ENCODE data around the gene ZBTB17.

DNA sequence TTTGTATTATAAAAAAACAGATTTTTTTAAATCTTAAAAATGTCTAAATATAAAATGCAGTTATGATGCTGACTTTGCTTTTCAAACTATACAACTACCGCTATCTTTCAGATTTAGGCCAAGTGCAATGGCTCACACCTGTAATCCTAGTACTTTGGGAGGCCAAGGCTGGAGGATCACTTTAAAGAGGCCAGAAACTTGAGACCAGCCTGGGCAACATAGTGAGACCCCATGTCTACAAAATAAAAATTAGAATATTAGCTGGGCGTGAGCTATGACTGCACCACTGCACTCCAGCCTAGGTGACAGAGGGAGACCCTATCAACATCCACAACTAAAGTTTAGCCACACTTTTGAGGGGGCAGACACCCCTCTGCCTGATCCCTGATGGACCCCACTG, 20.3 kb downstream of the ZBTB17 start:
- TF ChIP-seq, protein P1, sequence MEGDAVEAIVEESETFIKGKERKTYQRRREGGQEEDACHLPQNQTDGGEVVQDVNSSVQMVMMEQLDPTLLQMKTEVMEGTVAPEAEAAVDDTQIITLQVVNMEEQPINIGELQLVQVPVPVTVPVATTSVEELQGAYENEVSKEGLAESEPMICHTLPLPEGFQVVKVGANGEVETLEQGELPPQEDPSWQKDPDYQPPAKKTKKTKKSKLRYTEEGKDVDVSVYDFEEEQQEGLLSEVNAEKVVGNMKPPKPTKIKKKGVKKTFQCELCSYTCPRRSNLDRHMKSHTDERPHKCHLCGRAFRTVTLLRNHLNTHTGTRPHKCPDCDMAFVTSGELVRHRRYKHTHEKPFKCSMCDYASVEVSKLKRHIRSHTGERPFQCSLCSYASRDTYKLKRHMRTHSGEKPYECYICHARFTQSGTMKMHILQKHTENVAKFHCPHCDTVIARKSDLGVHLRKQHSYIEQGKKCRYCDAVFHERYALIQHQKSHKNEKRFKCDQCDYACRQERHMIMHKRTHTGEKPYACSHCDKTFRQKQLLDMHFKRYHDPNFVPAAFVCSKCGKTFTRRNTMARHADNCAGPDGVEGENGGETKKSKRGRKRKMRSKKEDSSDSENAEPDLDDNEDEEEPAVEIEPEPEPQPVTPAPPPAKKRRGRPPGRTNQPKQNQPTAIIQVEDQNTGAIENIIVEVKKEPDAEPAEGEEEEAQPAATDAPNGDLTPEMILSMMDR (IDR thresholded peaks at IDR 0.05): no peak
- TF ChIP-seq POLR2A (IDR thresholded peaks at IDR 0.05): no peak

All from Peyer's patch (tissue), 4 donors.